B cell (primary cell): ENCODE data around the gene AIG1. TPM values are rescaled to one million over a fixed set of nuclear protein-coding genes. Genes with fewer than 3 reads are reported as not detected.

Experiments
- ATAC-seq: fragments of 200-7000 bp; cut with Tn5 transposase; one replicate; pipeline ENCODE4 v1.10.0; 2021; ENCODE audit warnings: low read depth, mild to moderate bottlenecking, moderate number of reproducible peaks, moderate library complexity
- CTCF ChIA-PET: fragments of 350-600 bp; sonication (Branson Sonifier 250); formaldehyde crosslinking; loops from one replicate; lab custom pipeline; 2021; ENCODE audit warnings: antibody characterized with exemption, inconsistent platforms; lab: Charles Lee
- POLR2A ChIA-PET: fragments of 350-600 bp; sonication (Branson Sonifier 250); formaldehyde crosslinking; loops from one replicate; lab custom pipeline; 2021; ENCODE audit warnings: antibody characterized with exemption; lab: Charles Lee
- DNase-seq: peaks from one replicate; pipeline ENCODE4 v3.0.0; 2013
- H2AFZ ChIP-seq: 2 replicates; pipeline ENCODE4 v1.6.1; 2012; ENCODE audit warnings: mild to moderate bottlenecking, low read depth, low read length; ENCODE audit not compliant: insufficient read depth, poor library complexity, severe bottlenecking
- H3K27ac ChIP-seq, 2 donors: 1 replicate in 1 of 2; 2 replicates in 1 of 2; pipeline ENCODE4 v1.5.1; 2012 to 2013; ENCODE audit warnings: low read length in 2 of 2, mild to moderate bottlenecking in 2 of 2, moderate library complexity in 1 of 2
- H3K27me3 ChIP-seq, 4 experiments: fragments of 200-600 bp in 1 of 4; sonication (generic) in 1 of 4; replicated peaks in 1 of 4; 1 replicate in 2 of 4; 2 replicates in 2 of 4; pipeline versions ENCODE4 v1.6.1 to v1.7.0; 2013 to 2016; ENCODE audit warnings: low read length in 3 of 4, mild to moderate bottlenecking in 2 of 4, mixed read lengths in 1 of 4, moderate library complexity in 1 of 4; ENCODE audit not compliant: insufficient read depth in 4 of 4, control insufficient read depth in 3 of 4; ENCODE audit errors: control extremely low read depth in 1 of 4
- H3K36me3 ChIP-seq, 2 experiments: replicated peaks in 1 of 2; 1 replicate in 1 of 2; 2 replicates in 1 of 2; pipeline versions ENCODE4 v1.6.1 to v1.7.1; 2013; ENCODE audit warnings: low read length in 1 of 2; ENCODE audit not compliant: insufficient read depth in 2 of 2, control insufficient read depth in 1 of 2; ENCODE audit errors: control extremely low read depth in 1 of 2, extremely low read depth in 1 of 2
- H3K4me1 ChIP-seq, 2 donors: fragments of 200-600 bp in 1 of 2; sonication (generic) in 1 of 2; 1 replicate in 1 of 2; 2 replicates in 1 of 2; pipeline versions ENCODE4 v1.5.1 to v1.6.1; 2013 to 2017; ENCODE audit warnings: low read length in 2 of 2; ENCODE audit not compliant: control insufficient read depth in 2 of 2, insufficient read depth in 2 of 2
- H3K4me2 ChIP-seq: replicated peaks from 2 replicates; pipeline ENCODE3; 2012; ENCODE audit warnings: mild to moderate bottlenecking, low read depth, low read length; ENCODE audit not compliant: poor library complexity, severe bottlenecking
- H3K4me3 ChIP-seq, 5 experiments: fragments of 200-600 bp in 1 of 5; sonication (generic) in 1 of 5; 1 replicate in 3 of 5; 2 replicates in 2 of 5; pipeline versions ENCODE4 v1.5.1 to v1.7.0; 2011 to 2016; ENCODE audit warnings: low read length in 4 of 5, mild to moderate bottlenecking in 4 of 5, low read depth in 2 of 5, control low read depth in 1 of 5, moderate library complexity in 1 of 5; ENCODE audit not compliant: insufficient read depth in 1 of 5; ENCODE audit errors: control extremely low read depth in 1 of 5, extremely low read depth in 1 of 5
- H3K79me2 ChIP-seq: fragments of 200-600 bp; sonication (generic); one replicate; pipeline ENCODE4 v1.6.0; 2016; ENCODE audit warnings: low read length; ENCODE audit not compliant: control insufficient read depth, insufficient read depth
- H3K9ac ChIP-seq: fragments of 200-600 bp; sonication (generic); 2 replicates; pipeline ENCODE4 v1.6.1; 2017; ENCODE audit warnings: mild to moderate bottlenecking, low read length, moderate library complexity
- H3K9me3 ChIP-seq, 3 donors: one replicate each; pipeline versions ENCODE4 v1.6.1 to v1.7.1; 2013; ENCODE audit warnings: low read length in 2 of 3; ENCODE audit not compliant: control insufficient read depth in 2 of 3, insufficient read depth in 1 of 3; ENCODE audit errors: control extremely low read depth in 1 of 3
- H4K20me1 ChIP-seq: 2 replicates; pipeline ENCODE4 v1.6.0; 2012; ENCODE audit warnings: mild to moderate bottlenecking, low read length; ENCODE audit not compliant: insufficient read depth, control insufficient read depth, poor library complexity, severe bottlenecking
- H3K27ac Mint-ChIP-seq: one replicate; pipeline ENCODE4 v1.8.0; 2021; ENCODE audit warnings: mixed read lengths
- H3K27me3 Mint-ChIP-seq: one replicate; pipeline ENCODE4 v1.8.0; 2021; ENCODE audit warnings: mixed read lengths
- H3K4me1 Mint-ChIP-seq: one replicate; pipeline ENCODE4 v1.8.0; 2021; ENCODE audit warnings: mixed read lengths
- H3K4me3 Mint-ChIP-seq: one replicate; pipeline ENCODE4 v1.8.0; 2021; ENCODE audit warnings: mixed read lengths
- H3K9me3 Mint-ChIP-seq: one replicate; pipeline ENCODE4 v1.8.0; 2022; ENCODE audit warnings: mixed read lengths; ENCODE audit not compliant: insufficient read depth
- EZH2 ChIP-seq: IDR thresholded peaks from 2 replicates; pipeline ENCODE4 v1.6.1; 2012; ENCODE audit warnings: borderline replicate concordance, low read depth, mild to moderate bottlenecking, moderate library complexity, low read length; ENCODE audit not compliant: insufficient read depth, poor library complexity, severe bottlenecking
- WGBS: methylation state at CpG from one replicate; pipeline ENCODE4 v1.1.5; 2013; ENCODE audit warnings: missing lambda C conversion rate; ENCODE audit not compliant: insufficient coverage; 5-methylcytosine and 5-hydroxymethylcytosine counted together
- intact Hi-C: fragments of 100-400 bp; cut with micrococcal nuclease; formaldehyde crosslinking; loops from one replicate; pipeline ENCODE4 v1.10.0; 2022
- polyA plus RNA-seq: library from polyadenylated mRNA; depleted of rRNA; stranded (reverse); fragments of >200 nt; gene quantifications from 2 replicates; pipeline ENCODE4 v1.2.3, GENCODE V29; 2012
- total RNA-seq, 2 donors: library from RNA; stranded (reverse); fragments of 120-200 nt in 1 of 2; gene quantifications; 1 replicate in 1 of 2; 2 replicates in 1 of 2; pipeline versions ENCODE4 v1.2.3 to v1.2.4, GENCODE V29; 2013 to 2022
- TF ChIP-seq, protein P1 (sequence below): fragments of 200-600 bp; IDR thresholded peaks from one replicate; pipeline ENCODE4 v1.8.0; 2022; ENCODE audit warnings: antibody characterized with exemption, mild to moderate bottlenecking

The AIG1 gene
- total and polyA plus RNA-seq, 2 donors (not counting 1 experiment from before 2014, with no cell fraction given) = 7.0 to 9.0 TPM

GRCh38 chr6:143059663-143060353, 881 bp upstream of the AIG1 start:
- Histone ChIP-seq H3K9me3 (no peaks in the 10 kb centered on the region), H3K79me2 (no peaks in the 10 kb centered on the region), H3K4me1 (peaks cover 13 to 16% of the 10 kb centered on the region in 2 donors), H3K27me3 (no peaks in the 10 kb centered on the region), H3K4me3 (peak overlapping the region; percentile 71 to 88 (median 81)), H3K4me2 (peak overlapping the region; percentile 94), H2AFZ (peak overlapping the region; percentile 94), H4K20me1 (no peaks in the 10 kb centered on the region), H3K27ac (peak overlapping the region; percentile 69 to 80), H3K36me3 (no peaks in the 10 kb centered on the region), H3K9ac (peak overlapping the region; percentile 86)
- no peak for ATAC-seq
- TF ChIP-seq, protein P1, sequence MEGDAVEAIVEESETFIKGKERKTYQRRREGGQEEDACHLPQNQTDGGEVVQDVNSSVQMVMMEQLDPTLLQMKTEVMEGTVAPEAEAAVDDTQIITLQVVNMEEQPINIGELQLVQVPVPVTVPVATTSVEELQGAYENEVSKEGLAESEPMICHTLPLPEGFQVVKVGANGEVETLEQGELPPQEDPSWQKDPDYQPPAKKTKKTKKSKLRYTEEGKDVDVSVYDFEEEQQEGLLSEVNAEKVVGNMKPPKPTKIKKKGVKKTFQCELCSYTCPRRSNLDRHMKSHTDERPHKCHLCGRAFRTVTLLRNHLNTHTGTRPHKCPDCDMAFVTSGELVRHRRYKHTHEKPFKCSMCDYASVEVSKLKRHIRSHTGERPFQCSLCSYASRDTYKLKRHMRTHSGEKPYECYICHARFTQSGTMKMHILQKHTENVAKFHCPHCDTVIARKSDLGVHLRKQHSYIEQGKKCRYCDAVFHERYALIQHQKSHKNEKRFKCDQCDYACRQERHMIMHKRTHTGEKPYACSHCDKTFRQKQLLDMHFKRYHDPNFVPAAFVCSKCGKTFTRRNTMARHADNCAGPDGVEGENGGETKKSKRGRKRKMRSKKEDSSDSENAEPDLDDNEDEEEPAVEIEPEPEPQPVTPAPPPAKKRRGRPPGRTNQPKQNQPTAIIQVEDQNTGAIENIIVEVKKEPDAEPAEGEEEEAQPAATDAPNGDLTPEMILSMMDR = no peak
- TF ChIP-seq EZH2 = no peak
- H3K27me3 Mint-ChIP-seq = peaks cover 4% of the 10 kb centered on the region
- H3K4me1 Mint-ChIP-seq = peaks cover 24% of the 10 kb centered on the region
- 3% methylated on average over 6 of the region's 8 CpGs for WGBS
- ChIA-PET POLR2A (interaction anchor here (1.4 kb wide), 1 partner anchor 114 kb away, joined by 4 read pairs; the partner anchor contains the start of gene HIVEP2), CTCF (interaction anchor here (0.6 to 1.2 kb wide), 5 partner anchors 8 to 34 kb away, joined by 3 to 4 read pairs (median 3); no protein-coding TSS in a partner anchor)
- peak; percentile 27 for DNase-seq
- H3K4me3 Mint-ChIP-seq = peak overlapping the region; percentile 97
- intact Hi-C loops = loop anchor here (1.0 to 5.0 kb wide), 5 partner anchors 37 to 913 kb away; partner anchors contain the start of genes ADAT2, NMBR, PEX3 and VTA1
- peak overlapping the region; percentile 92 for H3K27ac Mint-ChIP-seq
- no peaks in the 10 kb centered on the region for H3K9me3 Mint-ChIP-seq
